Measurements from ENCODE around the gene CCDC71. TPM values are rescaled to one million over a fixed set of nuclear protein-coding genes. Genes with fewer than 3 reads are reported as not detected.

Gene CCDC71
- polyA plus RNA-seq, 3 donors = 1.0 to 11.2 (median 1.2) TPM

GRCh38 chr3:49170744-49171118 lies 4.6 kb upstream of the CCDC71 start:
- peak overlapping the region; percentile 97 for H2AFZ ChIP-seq (ENCODE audit: insufficient read depth, low read depth, low read length, poor library complexity, severe bottlenecking)

More at GRCh38 chr3:49170744-49171118, 4.6 kb upstream of the CCDC71 start:
- H3K4me1 Mint-ChIP-seq = peaks cover 26% of the 10 kb centered on the region
- H3K36me3 ChIP-seq (replicated peaks in 1 of 2; ENCODE audit: control insufficient read depth in 1 of 2, insufficient read depth in 2 of 2, low read length in 2 of 2) = peaks cover 0 to 6% of the 10 kb centered on the region in 2 donors
- H3K9ac ChIP-seq (ENCODE audit: insufficient read depth, low read length, poor library complexity, severe bottlenecking) = peak overlapping the region; percentile 72
- peaks cover 0 to 9% (median 2%) of the 10 kb centered on the region in 3 donors for H3K27me3 Mint-ChIP-seq (ENCODE audit: low read depth in 3 of 3)
- TF ChIP-seq CTCF (IDR thresholded peaks at IDR 0.05) = no peak
- DNase-seq = no peak
- no peaks in the 10 kb centered on the region for H3K27me3 ChIP-seq (ENCODE audit: control insufficient read depth in 2 of 2, insufficient read depth in 2 of 2, low read length in 2 of 2)
- H3K4me3 ChIP-seq (replicated peaks in 1 of 3; ENCODE audit: low read depth in 2 of 3, low read length in 3 of 3) = peak overlapping the region; percentile 67 to 87 (median 87)
- WGBS (ENCODE audit: insufficient coverage) = 0% methylated on average over 1 of the region's 1 CpG
- peak overlapping the region; percentile 83 to 95 for H3K4me3 Mint-ChIP-seq
- peaks cover 23 to 36% of the 10 kb centered on the region in 2 donors for H3K4me1 ChIP-seq (ENCODE audit: control insufficient read depth in 1 of 2, insufficient read depth in 2 of 2, low read length in 2 of 2)
- peaks cover 0 to 7% of the 10 kb centered on the region in 2 donors for H3K9me3 ChIP-seq (replicated peaks in 1 of 2; ENCODE audit: control insufficient read depth in 1 of 2, insufficient read depth in 1 of 2, low read length in 2 of 2)
- H3K4me2 ChIP-seq (replicated peaks; ENCODE audit: extremely low read depth, low read length, poor library complexity, severe bottlenecking) = peak overlapping the region; percentile 88
- peaks cover 0 to 17% (median 7%) of the 10 kb centered on the region in 7 donors for H3K9me3 Mint-ChIP-seq
- no peak overlapping the region for H3K27ac ChIP-seq (ENCODE audit: low read depth in 1 of 2, low read length in 2 of 2)
- H3K36me3 Mint-ChIP-seq = peaks cover 7 to 8% of the 10 kb centered on the region in 2 donors
- peak overlapping the region in 1 of 7 donors; percentile 68 for H3K27ac Mint-ChIP-seq
- H3K79me2 ChIP-seq (ENCODE audit: insufficient read depth, low read length) = peaks cover 8% of the 10 kb centered on the region
- intact Hi-C loops (cut with micrococcal nuclease) = loop anchor here (1.0 to 10.0 kb wide), 3 partner anchors 106 to 274 kb away; partner anchors contain the start of gene C3orf62 (in 1 of the 2)
- no peaks in the 10 kb centered on the region for H4K20me1 ChIP-seq (ENCODE audit: insufficient read depth, low read length)

All from CD14-positive monocyte (primary cell).